Progenitor cell of endocrine pancreas (in vitro differentiated cells): ENCODE measurements around the gene MIGA2. TPM values are rescaled to one million over a fixed set of nuclear protein-coding genes. Genes with fewer than 3 reads are reported as not detected.

Source experiments
- DNase-seq: peaks from one replicate; pipeline ENCODE4 v3.0.0; 2021; ENCODE audit warnings: low spot score; ENCODE audit not compliant: unreplicated experiment
- H3K27ac Mint-ChIP-seq: 2 replicates; pipeline ENCODE4 v1.8.0; 2021; ENCODE audit warnings: mild to moderate bottlenecking, moderate library complexity, mixed read lengths
- H3K27me3 Mint-ChIP-seq: 2 replicates; pipeline ENCODE4 v1.8.0; 2021; ENCODE audit warnings: mixed read lengths
- H3K36me3 Mint-ChIP-seq: 2 replicates; pipeline ENCODE4 v1.8.0; 2022; ENCODE audit warnings: mixed read lengths; ENCODE audit not compliant: insufficient read depth
- H3K4me1 Mint-ChIP-seq: 2 replicates; pipeline ENCODE4 v1.8.0; 2021; ENCODE audit warnings: low read depth, mixed read lengths
- H3K4me3 Mint-ChIP-seq: 2 replicates; pipeline ENCODE4 v1.8.0; 2021; ENCODE audit warnings: low read depth, mild to moderate bottlenecking, moderate library complexity, mixed read lengths
- H3K9me3 Mint-ChIP-seq: 2 replicates; pipeline ENCODE4 v1.8.0; 2021; ENCODE audit warnings: low read depth, mixed read lengths
- total RNA-seq: library from RNA; stranded (reverse); gene quantifications from 2 replicates; pipeline ENCODE4 v1.2.1, GENCODE V29; 2021
- TF ChIP-seq, protein P1 (sequence below): fragments of 200-600 bp; sonication (generic); IDR thresholded peaks from one replicate; pipeline ENCODE4 v1.5.0; 2021; ENCODE audit warnings: antibody characterized with exemption, mild to moderate bottlenecking; ENCODE audit not compliant: unreplicated experiment

Gene MIGA2
- total RNA-seq, 1 donor from 2014 or later: 45.4 TPM

DNA sequence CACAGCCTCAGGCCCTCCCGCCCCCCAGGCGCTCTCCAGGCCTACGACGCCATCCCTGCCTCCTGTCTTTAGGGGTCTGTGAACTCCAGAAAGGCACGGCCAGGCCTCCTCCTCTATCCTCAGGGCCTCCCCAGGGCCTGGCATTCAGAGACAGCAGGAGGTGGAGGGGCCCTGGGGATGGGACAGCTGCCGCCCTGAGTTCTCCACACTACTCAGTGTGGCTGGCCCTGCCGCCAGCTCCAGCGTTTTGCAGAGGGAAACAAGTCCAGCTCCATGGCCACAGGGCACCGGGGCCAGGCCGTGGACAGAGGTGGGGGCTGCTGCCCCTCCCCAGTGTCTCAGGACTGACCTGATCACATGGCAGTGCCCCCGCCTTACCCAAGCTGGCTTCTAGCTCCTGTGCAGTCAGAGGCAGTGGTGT, 24.7 kb upstream of the MIGA2 start:
- Mint-ChIP-seq H3K27me3 (no peaks in the 10 kb centered on the region), H3K27ac (no peak overlapping the region), H3K36me3 (peaks cover 10% of the 10 kb centered on the region), H3K4me1 (no peaks in the 10 kb centered on the region), H3K9me3 (no peaks in the 10 kb centered on the region), H3K4me3 (no peak overlapping the region)
- no peak for DNase-seq
- TF ChIP-seq, protein P1, sequence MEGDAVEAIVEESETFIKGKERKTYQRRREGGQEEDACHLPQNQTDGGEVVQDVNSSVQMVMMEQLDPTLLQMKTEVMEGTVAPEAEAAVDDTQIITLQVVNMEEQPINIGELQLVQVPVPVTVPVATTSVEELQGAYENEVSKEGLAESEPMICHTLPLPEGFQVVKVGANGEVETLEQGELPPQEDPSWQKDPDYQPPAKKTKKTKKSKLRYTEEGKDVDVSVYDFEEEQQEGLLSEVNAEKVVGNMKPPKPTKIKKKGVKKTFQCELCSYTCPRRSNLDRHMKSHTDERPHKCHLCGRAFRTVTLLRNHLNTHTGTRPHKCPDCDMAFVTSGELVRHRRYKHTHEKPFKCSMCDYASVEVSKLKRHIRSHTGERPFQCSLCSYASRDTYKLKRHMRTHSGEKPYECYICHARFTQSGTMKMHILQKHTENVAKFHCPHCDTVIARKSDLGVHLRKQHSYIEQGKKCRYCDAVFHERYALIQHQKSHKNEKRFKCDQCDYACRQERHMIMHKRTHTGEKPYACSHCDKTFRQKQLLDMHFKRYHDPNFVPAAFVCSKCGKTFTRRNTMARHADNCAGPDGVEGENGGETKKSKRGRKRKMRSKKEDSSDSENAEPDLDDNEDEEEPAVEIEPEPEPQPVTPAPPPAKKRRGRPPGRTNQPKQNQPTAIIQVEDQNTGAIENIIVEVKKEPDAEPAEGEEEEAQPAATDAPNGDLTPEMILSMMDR: no peak

DNA sequence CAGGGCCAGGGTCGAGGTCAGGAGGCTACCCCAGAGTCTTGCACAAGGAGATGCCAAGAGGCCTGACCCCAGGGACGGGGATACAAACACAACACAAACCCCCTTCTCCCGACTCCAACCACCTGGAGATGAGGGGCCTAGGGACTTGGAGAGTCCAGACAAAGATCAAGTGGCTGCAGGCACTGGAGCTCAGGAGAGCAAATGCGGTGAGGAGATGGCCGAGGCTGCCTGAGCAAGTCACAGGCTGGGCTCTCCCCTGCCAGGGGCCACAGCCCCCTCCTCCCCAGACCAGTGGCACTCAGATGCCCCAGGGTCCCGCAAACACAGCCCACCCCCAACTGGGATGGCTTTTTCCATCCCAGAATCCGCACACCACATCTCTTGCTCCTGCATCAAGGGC, 24.1 kb upstream of the MIGA2 start:
- Mint-ChIP-seq H3K27ac (no peak overlapping the region), H3K9me3 (no peaks in the 10 kb centered on the region), H3K4me3 (no peak overlapping the region), H3K27me3 (no peaks in the 10 kb centered on the region), H3K4me1 (no peaks in the 10 kb centered on the region), H3K36me3 (peaks cover 10% of the 10 kb centered on the region)
- no peak for DNase-seq
- TF ChIP-seq, protein P1: no peak

DNA sequence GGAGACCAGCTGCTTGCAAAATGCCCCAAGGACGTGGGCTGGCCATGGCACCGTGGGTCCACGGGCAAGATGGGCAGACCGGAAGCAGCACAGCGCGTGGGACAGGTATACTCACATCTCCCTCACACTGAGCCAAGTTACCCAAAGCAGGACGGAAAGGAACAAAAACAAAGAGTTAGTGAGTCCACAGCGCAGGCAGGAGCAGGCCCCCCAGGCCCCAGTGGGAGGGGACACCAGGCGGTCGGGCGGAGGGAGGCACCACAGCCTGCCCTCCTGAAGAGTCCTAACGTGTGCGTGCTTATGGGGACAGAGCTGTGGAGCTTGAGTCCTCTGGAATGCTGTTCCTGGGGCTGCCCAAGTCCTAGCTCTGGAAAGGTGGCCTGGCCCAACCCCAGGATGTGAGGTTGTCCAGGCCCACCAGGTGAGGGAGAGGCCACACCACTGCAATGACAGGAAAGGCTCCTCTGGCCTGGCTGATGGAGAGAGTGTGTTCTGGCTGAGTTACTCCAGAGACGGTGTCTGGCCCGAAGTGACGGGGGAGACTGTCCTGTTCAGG, 23.5 kb upstream of the MIGA2 start:
- no peaks in the 10 kb centered on the region for H3K4me1 Mint-ChIP-seq
- no peak overlapping the region for H3K27ac Mint-ChIP-seq
- no peaks in the 10 kb centered on the region for H3K27me3 Mint-ChIP-seq

DNA sequence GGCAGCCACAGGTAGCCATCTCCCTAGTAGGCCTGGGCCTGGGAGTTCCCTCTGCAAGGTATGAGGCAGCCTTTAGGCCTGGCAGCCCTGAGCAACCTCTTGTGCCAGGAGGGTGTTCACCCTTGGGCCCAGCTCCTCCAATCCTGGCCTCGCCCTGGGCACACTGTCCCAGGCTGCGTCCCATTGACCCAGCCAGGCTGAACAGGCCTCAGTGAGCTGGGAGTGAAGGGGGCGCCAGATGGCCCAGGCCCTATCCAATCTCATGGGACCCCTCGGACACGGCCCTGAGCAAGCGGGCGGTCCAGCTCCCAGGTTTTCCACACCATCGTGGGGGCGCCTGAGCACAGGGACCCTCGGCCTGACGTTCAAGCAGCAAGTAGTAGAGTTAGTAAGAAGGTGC, 22.8 kb upstream of the MIGA2 start:
- H3K4me1 Mint-ChIP-seq: no peaks in the 10 kb centered on the region
- no peak overlapping the region for H3K4me3 Mint-ChIP-seq
- no peak for DNase-seq
- TF ChIP-seq, protein P1: no peak
- no peaks in the 10 kb centered on the region for H3K9me3 Mint-ChIP-seq
- no peaks in the 10 kb centered on the region for H3K27me3 Mint-ChIP-seq
- H3K36me3 Mint-ChIP-seq: peaks cover 6% of the 10 kb centered on the region
- H3K27ac Mint-ChIP-seq: no peak overlapping the region

More for the DNA sequence above, 23.5 kb upstream of the MIGA2 start:
- H3K36me3 Mint-ChIP-seq: peaks cover 6% of the 10 kb centered on the region
- H3K4me3 Mint-ChIP-seq: no peak overlapping the region
- no peaks in the 10 kb centered on the region for H3K9me3 Mint-ChIP-seq
- TF ChIP-seq, protein P1: no peak
- no peak for DNase-seq

DNA sequence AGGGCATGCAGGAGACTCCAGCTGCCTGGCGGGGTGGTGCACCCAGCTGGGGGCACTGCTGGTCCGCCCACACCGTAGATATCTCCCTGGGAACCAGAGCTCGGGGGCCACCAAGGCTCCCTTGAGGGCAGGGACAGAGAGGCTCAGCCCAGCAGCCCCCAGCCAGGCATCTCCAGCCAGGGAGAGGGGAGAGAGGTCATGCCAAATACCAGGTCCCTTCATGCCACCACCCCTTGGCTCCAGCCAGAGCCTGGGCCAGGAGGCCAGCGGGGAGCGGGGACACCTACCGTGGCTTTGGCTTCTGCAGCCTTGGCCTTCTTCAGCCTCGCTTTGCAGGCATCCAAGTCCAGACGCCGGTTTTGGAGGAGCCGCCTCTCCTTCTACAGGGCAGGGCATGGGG, 22.3 kb upstream of the MIGA2 start:
- H3K4me3 Mint-ChIP-seq: no peak overlapping the region
- peaks cover 8% of the 10 kb centered on the region for H3K36me3 Mint-ChIP-seq
- TF ChIP-seq, protein P1: no peak
- H3K27ac Mint-ChIP-seq: no peak overlapping the region
- H3K4me1 Mint-ChIP-seq: no peaks in the 10 kb centered on the region
- no peaks in the 10 kb centered on the region for H3K9me3 Mint-ChIP-seq
- H3K27me3 Mint-ChIP-seq: no peaks in the 10 kb centered on the region
- no peak for DNase-seq
